Muscle of back (tissue), 11 donors: ENCODE data around the gene NACC2. TPM values are rescaled to one million over a fixed set of nuclear protein-coding genes. Genes with fewer than 3 reads are reported as not detected.

Experiments
- DNase-seq, 3 donors: peaks; one replicate each; pipeline versions ENCODE4 v3.0.0 to v3.0.0-alpha.2; 2013
- polyA plus RNA-seq, 10 donors: library from polyadenylated mRNA; unstranded; fragments of 120-200 nt; gene quantifications; one replicate each; pipeline ENCODE4 v1.2.1, GENCODE V29; 2013; ENCODE audit not compliant: insufficient read length in 10 of 10

NACC2 gene
- polyA plus RNA-seq, 10 donors: 6.0 to 11.8 (median 10.0) TPM

GRCh38 chr9:136025481-136025880 lies 69.6 kb downstream of the NACC2 start:
- DNase-seq: no peak

GRCh38 chr9:136024696-136025316 lies 70.3 kb downstream of the NACC2 start:
- DNase-seq: peak in 1 of 3 donors; percentile 54

GRCh38 chr9:136024286-136024685 lies 70.8 kb downstream of the NACC2 start:
- peak in 1 of 3 donors; percentile 35 for DNase-seq

GRCh38 chr9:136023410-136024225 lies 71.5 kb downstream of the NACC2 start:
- DNase-seq: peak in 1 of 3 donors; percentile 54

- no peak for DNase-seq
Observed at GRCh38 chr9:136022731-136023409, 72.2 kb downstream of the NACC2 start.

- no peak for DNase-seq
Observed at GRCh38 chr9:136021872-136022681, 73.0 kb downstream of the NACC2 start.

- DNase-seq: no peak
Observed at GRCh38 chr9:136021171-136021871, 73.8 kb downstream of the NACC2 start.

- DNase-seq: no peak
Observed at GRCh38 chr9:136020671-136021070, 74.4 kb downstream of the NACC2 start.

GRCh38 chr9:136020206-136020605 lies 74.9 kb downstream of the NACC2 start:
- no peak for DNase-seq

- DNase-seq: no peak
Observed at GRCh38 chr9:136019681-136020060, 75.4 kb downstream of the NACC2 start.

- no peak for DNase-seq
Observed at GRCh38 chr9:136019041-136019680, 75.9 kb downstream of the NACC2 start.

GRCh38 chr9:136018257-136019031 lies 76.6 kb downstream of the NACC2 start:
- DNase-seq: no peak

GRCh38 chr9:136017289-136018190 lies 77.5 kb downstream of the NACC2 start:
- DNase-seq: no peak

- no peak for DNase-seq
Observed at GRCh38 chr9:136016572-136017288, 78.4 kb downstream of the NACC2 start.

- DNase-seq: no peak
Observed at GRCh38 chr9:136015656-136016571, 79.2 kb downstream of the NACC2 start.

- DNase-seq: no peak
Observed at GRCh38 chr9:136014924-136015633, 80.0 kb downstream of the NACC2 start.
